ENCODE results near the gene SLC22A23. TPM values are rescaled to one million over a fixed set of nuclear protein-coding genes. Genes with fewer than 3 reads are reported as not detected.

Gene SLC22A23
- total RNA-seq, 2 donors from 2014 or later = 85.7 to 89.5 TPM

DNA sequence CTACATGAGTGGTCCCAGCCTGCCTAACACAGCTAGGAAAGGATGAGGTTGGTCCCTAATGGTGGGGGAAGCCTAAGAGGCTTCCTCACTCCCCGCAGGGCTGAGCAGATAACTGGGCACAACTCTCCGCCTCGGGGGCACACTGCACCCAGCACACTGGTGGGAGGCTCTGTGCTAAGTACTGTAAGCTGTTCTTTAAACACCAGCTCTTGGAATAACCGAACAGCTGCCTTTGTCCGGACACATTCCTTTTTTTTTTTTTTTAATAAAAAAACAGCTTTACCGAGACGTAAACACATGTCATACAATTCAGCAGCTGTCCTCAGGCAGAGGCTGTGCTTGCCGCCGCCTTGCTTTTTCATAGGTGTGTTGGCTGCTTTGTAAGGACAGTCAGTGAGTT is 191.2 kb downstream of the SLC22A23 start:
- TF ChIP-seq, protein P1, sequence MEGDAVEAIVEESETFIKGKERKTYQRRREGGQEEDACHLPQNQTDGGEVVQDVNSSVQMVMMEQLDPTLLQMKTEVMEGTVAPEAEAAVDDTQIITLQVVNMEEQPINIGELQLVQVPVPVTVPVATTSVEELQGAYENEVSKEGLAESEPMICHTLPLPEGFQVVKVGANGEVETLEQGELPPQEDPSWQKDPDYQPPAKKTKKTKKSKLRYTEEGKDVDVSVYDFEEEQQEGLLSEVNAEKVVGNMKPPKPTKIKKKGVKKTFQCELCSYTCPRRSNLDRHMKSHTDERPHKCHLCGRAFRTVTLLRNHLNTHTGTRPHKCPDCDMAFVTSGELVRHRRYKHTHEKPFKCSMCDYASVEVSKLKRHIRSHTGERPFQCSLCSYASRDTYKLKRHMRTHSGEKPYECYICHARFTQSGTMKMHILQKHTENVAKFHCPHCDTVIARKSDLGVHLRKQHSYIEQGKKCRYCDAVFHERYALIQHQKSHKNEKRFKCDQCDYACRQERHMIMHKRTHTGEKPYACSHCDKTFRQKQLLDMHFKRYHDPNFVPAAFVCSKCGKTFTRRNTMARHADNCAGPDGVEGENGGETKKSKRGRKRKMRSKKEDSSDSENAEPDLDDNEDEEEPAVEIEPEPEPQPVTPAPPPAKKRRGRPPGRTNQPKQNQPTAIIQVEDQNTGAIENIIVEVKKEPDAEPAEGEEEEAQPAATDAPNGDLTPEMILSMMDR (IDR thresholded peaks at IDR 0.05) = no peak
- Histone ChIP-seq H3K9ac (ENCODE audit: low read depth in 2 of 2, low read length in 2 of 2) (no peak overlapping the region), H3K9me3 (no peaks in the 10 kb centered on the region), H3K4me3 (no peak overlapping the region), H3K36me3 (no peaks in the 10 kb centered on the region), H3K4me1 (no peaks in the 10 kb centered on the region), H3K27me3 (no peaks in the 10 kb centered on the region), H3K27ac (no peak overlapping the region)
- DNase-seq = no peak
- intact Hi-C loops (cut with DNase I) = no loop called here

DNA sequence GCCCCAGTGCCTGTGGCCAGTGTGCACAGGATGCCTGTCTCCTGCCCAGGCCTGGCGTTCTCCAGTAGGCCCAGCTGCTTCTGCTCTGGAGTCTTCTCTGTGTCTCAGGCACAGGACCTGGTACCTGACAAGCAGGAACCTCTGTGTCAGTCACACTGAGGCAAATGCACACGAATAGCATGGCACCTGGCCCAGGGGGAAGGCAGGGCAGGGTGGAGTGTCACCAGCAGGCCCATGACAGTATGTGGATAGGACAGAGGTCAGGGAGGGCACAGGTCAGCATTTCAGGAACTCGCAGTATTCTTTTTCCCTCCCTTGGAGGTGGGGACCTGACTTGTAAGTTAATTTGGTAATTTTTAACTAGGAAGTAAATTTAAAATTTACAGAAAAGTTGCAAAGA is 192.5 kb downstream of the SLC22A23 start:
- intact Hi-C loops (cut with DNase I) = no loop called here
- TF ChIP-seq, protein P1 (IDR thresholded peaks at IDR 0.05) = no peak
- no peak overlapping the region for H3K9ac ChIP-seq (ENCODE audit: low read depth in 2 of 2, low read length in 2 of 2)
- H3K27me3 ChIP-seq = no peaks in the 10 kb centered on the region
- no peaks in the 10 kb centered on the region for H3K4me1 ChIP-seq
- no peaks in the 10 kb centered on the region for H3K36me3 ChIP-seq
- no peaks in the 10 kb centered on the region for H3K9me3 ChIP-seq
- H3K27ac ChIP-seq = no peak overlapping the region
- H3K4me3 ChIP-seq = no peak overlapping the region
- no peak for DNase-seq

DNA sequence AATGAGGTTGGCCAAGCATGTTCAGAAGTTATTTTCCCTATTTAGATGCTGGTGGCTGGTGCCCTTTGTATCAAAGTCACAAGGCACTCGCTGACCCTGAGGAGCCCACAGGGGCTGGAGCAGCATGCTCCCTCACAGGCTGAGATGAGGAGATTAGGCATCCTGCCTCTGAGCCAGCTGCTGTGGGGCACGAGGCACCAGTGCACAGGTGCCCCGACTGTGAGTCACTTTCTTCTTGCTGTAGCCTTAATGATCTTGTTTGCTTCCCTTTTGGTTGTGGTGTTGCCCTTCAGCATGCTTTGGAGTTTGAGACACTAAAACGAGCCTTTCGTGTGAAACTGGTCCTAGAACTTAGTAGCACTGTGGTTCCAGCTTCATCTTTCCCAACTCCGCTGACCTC is 193.8 kb downstream of the SLC22A23 start:
- Histone ChIP-seq H3K27ac (no peak overlapping the region), H3K36me3 (no peaks in the 10 kb centered on the region), H3K4me3 (no peak overlapping the region), H3K27me3 (no peaks in the 10 kb centered on the region), H3K9me3 (no peaks in the 10 kb centered on the region), H3K9ac (ENCODE audit: low read depth in 2 of 2, low read length in 2 of 2) (no peak overlapping the region), H3K4me1 (no peaks in the 10 kb centered on the region)
- no peak for DNase-seq
- intact Hi-C loops (cut with DNase I) = no loop called here
- TF ChIP-seq, protein P1 (IDR thresholded peaks at IDR 0.05) = no peak

DNA sequence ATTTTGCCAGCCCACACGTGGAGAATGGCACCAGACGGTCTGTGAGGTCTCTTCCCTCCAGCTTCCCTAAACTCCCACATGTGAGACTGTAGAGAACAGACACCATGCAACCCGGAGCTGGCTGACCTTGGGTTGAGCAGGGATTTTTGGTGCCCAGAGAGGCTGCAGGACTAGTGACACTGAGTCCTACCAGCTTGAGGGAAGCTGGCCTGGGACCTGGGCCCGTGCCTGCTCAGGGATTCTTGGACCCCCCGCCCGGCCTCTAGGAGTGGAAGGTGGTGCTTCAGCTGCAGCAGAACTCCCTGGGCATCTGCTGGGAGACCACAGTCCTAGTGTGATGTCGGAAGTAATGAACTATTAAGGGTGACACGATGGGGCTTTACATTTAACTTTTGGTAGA is 194.9 kb downstream of the SLC22A23 start:
- TF ChIP-seq, protein P1 (IDR thresholded peaks at IDR 0.05) = no peak
- H3K9me3 ChIP-seq = no peaks in the 10 kb centered on the region
- H3K27me3 ChIP-seq = no peaks in the 10 kb centered on the region
- DNase-seq = no peak
- no peak overlapping the region for H3K27ac ChIP-seq
- no peaks in the 10 kb centered on the region for H3K4me1 ChIP-seq
- H3K36me3 ChIP-seq = no peaks in the 10 kb centered on the region
- intact Hi-C loops (cut with DNase I) = no loop called here
- H3K4me3 ChIP-seq = no peak overlapping the region
- no peak overlapping the region for H3K9ac ChIP-seq (ENCODE audit: low read depth in 2 of 2, low read length in 2 of 2)

DNA sequence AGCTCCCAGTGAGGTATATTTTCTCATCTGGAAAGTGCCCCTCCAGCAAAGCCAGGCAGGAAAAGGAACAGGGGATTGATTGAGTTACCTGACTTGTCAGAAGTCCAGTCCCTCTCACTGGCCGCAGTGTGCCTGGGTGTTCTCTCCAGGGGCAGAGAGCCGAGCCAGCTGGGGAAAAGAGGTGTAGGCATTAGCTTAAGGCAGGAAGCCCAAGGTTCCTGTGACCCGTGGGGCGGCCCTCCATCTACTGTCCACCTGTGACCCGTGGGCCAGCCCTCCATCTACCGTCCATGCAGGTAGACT is 195.4 kb downstream of the SLC22A23 start:
- TF ChIP-seq, protein P1 (IDR thresholded peaks at IDR 0.05) = no peak
- DNase-seq = no peak
- Histone ChIP-seq H3K4me1 (no peaks in the 10 kb centered on the region), H3K27me3 (no peaks in the 10 kb centered on the region), H3K9ac (ENCODE audit: low read depth in 2 of 2, low read length in 2 of 2) (no peak overlapping the region), H3K36me3 (no peaks in the 10 kb centered on the region), H3K4me3 (no peak overlapping the region), H3K27ac (no peak overlapping the region), H3K9me3 (no peaks in the 10 kb centered on the region)
- intact Hi-C loops (cut with DNase I) = no loop called here

All from colonic mucosa (tissue), 4 donors.